HG03135 (cell line): ENCODE results near the gene SOWAHC.
"Not testable (repeated sequence)": the region's sequence is repeated elsewhere in the genome, so short reads cannot be mapped to it uniquely, and the experiment has no call there.

Experiments used
- ATAC-seq: cut with Tn5 transposase; IDR thresholded peaks from one replicate; pipeline ENCODE4 v1.9.1; 2021; ENCODE audit warnings: mild to moderate bottlenecking, moderate library complexity; ENCODE audit not compliant: unreplicated experiment

SOWAHC gene

GRCh38 chr2:109613922-109614714, at the start of gene SOWAHC, which contains the start of gene SEPTIN10:
Gene SOWAHC (plus strand): TSS chr2:109614364. CDS start chr2:109614490, 126 bp downstream.
Gene SEPTIN10 (minus strand): TSS chr2:109613966. CDS start chr2:109613827, 139 bp downstream.
- ATAC-seq, result peak; percentile 86

DNA sequence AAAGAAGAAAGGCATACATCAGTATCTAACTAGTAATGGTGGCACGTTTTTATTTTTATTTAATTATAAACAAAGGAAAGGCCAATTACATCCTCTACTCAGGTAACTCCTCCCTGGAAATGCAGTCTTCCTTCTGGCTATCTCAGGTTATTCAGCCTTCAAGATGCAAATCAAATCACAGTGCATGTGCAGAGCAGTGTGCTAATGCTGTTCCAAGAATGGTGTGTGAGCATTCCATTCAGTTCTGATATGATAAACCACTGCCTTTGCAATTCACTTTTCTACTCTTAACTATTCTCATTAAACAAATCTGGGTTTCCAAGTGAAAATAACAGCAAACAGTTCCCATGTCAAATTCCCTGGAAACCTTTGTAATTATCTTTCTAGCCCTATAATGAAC, 38.8 kb upstream of the SOWAHC start:
- ATAC-seq, result no peak

DNA sequence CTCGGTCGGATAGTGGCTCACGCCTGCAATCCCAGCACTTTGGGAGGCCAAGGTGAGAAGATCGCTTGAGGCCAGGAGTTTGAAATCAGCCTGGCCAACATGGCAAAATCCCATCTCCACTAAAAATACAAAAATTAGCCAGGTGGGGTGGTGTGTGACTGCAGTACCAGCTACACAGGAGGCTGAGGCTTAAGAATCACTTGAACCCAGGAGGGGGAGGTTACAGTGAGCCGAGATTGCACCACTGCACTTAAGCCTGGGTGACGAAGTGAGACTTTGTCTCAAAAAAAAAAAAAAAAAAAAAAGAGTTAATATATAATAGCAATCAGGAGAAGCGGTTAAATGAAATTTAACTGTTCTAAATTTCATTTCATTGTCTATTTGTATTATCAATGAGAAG, 36.5 kb upstream of the SOWAHC start:
- not testable (repeated sequence) for ATAC-seq

DNA sequence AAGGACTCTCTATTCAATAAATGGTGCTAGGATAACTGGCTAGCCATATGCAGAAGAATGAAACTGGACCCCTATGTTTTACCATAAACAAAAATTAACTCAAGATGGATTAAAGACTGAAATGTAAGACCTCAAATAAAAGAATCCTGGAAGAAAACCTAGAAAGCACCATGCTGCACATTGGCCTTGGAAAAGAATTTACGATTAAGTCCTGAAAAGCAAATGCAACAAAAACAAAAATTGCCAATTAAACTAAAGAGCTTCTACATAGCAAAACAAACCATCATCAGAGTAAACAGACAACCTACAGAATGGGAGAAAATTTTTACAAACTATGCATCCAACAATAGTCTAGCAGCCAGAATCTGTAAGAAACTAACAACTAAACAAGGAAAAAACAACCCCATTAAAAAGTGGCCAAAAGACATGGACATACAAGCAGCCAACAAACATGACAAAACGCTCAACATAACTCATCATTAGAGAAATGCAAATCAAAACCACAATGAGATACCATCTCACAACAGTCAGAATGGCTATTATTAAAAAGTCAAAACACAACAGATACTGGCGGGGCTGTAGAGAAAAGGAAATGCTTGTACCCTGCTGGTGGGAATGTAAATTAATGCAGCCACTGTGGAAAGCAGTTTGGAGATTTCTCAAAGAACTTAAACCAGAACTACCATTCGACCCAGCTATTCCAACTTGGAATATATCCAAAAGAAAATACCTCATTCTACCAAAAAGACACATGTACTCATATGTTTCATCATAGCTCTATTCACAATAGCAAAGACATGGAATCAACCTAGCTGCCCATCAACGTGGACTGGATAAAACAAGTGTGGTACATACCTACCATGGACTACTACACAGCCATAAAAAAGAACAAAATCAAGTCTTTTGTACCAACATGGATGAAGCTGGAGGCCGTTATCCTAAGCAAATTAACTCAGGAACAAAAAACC, 31.0 kb upstream of the SOWAHC start:
- no peak for ATAC-seq

DNA sequence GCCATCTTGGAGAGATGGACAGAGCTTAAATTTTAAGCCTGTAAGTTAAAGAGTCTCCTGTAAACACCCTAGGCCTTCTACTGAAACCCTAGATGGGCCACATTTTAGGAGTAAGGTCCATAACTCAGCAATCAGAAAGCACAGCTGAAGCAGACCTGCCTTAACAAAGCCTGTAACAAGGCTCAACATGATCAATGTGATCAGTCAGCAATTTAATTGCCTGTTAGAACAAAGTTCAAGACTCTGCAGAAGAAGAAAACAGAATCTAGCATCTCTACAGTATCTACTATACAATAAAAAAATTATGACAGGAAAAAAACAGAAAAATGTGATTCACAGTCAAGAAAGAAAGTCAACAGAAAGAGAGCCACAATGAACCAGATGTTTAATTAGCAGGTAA, 27.5 kb upstream of the SOWAHC start:
- ATAC-seq, result no peak

DNA sequence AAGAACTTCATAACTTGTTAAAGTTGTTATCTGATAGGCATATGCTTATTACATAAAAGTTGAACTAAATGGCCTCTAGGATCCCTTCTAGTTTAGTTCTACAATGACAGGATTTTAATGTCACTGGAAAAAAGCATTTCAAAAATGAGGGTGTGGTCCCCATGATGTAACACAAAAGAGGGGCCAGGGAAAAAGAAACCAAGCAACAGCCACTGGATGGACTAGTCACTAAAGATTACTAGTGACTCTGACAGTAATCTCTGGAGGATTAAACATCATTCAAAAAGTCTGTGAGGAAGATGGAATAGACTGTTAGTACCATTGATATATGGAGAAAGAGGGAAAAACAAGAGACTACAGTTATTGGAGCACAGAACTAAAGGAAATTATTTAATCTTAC, 23.0 kb upstream of the SOWAHC start:
- no peak for ATAC-seq

DNA sequence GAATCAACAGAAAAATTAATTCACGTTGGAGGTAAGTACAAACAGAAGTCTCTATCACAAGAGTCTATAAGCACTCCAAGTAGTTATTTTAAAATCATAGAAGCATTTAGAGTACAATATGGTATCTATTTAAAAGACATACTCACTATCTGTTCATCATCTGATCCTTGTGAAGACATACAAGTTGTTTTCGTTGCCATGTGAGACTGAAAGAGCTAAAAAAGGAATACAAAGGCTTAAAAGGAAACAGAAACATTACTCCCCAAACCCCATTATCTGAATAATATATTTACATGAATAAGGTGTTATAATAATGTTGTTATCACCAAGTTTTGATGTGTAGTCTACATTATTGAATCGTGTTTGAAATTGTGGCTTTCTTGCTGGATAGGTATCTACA, 21.3 kb upstream of the SOWAHC start:
- ATAC-seq, result no peak

GRCh38 chr2:109594246-109594885, 19.8 kb upstream of the SOWAHC start:
- ATAC-seq, result no peak

DNA sequence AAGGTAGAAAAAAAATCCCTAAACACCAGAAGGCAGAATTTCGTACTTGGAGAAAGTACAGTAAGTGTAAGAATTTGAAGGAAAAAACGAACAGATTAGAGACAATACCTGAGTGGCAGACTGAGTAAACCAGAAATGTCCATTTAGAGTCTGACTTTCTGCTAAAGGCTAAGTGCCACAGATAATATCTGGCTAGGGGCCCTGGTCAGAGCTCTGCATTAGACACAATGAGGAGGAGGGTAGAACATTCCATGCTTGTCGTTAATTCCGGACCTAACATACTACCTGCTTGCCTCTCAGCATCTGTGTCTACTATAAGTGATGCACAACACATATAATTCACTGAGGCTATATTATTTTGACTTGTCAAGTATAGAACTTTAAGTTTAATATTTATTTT, 18.5 kb upstream of the SOWAHC start:
- no peak for ATAC-seq

- no peak for ATAC-seq
Measured at GRCh38 chr2:109597283-109597682, 16.9 kb upstream of the SOWAHC start.

GRCh38 chr2:109601783-109602182, 12.4 kb upstream of the SOWAHC start:
- no peak for ATAC-seq

DNA sequence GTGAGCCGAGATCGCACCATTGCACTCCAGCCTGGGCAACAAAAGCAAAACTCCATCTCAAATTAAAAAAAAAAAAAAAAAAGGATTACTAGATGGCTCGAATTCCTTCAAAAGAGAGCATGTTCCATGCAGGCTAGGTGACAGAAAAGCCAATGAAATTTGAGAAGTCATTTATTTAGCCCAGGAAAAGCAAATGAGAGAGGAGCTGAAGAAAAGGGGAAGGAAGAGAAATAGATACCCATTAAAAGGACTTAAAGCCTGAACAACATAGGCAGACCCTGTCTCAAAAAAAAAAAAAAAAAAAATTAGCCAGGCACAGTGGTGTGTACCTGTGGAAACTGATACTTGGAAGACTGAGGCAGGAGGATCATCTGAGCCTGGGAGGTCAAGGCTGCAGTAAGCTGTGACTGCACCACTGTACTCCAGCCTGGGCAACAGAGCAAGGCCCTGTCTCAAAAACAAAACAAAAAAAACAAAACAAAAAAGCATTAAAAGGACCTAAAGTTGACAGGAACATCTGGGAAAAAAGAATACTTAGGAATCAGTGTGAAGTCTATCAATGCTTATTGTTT, 11.5 kb upstream of the SOWAHC start:
- ATAC-seq, result no peak

GRCh38 chr2:109604597-109604996, 9.6 kb upstream of the SOWAHC start:
- no peak for ATAC-seq

- no peak for ATAC-seq
Measured at GRCh38 chr2:109607766-109608165, 6.4 kb upstream of the SOWAHC start.

GRCh38 chr2:109609352-109610024, 4.7 kb upstream of the SOWAHC start:
- no peak for ATAC-seq

- ATAC-seq, result no peak
Measured at GRCh38 chr2:109611467-109612095, 2.6 kb upstream of the SOWAHC start.

- peak; percentile 27 for ATAC-seq
Measured at GRCh38 chr2:109613081-109613921, 863 bp upstream of the SOWAHC start.

DNA sequence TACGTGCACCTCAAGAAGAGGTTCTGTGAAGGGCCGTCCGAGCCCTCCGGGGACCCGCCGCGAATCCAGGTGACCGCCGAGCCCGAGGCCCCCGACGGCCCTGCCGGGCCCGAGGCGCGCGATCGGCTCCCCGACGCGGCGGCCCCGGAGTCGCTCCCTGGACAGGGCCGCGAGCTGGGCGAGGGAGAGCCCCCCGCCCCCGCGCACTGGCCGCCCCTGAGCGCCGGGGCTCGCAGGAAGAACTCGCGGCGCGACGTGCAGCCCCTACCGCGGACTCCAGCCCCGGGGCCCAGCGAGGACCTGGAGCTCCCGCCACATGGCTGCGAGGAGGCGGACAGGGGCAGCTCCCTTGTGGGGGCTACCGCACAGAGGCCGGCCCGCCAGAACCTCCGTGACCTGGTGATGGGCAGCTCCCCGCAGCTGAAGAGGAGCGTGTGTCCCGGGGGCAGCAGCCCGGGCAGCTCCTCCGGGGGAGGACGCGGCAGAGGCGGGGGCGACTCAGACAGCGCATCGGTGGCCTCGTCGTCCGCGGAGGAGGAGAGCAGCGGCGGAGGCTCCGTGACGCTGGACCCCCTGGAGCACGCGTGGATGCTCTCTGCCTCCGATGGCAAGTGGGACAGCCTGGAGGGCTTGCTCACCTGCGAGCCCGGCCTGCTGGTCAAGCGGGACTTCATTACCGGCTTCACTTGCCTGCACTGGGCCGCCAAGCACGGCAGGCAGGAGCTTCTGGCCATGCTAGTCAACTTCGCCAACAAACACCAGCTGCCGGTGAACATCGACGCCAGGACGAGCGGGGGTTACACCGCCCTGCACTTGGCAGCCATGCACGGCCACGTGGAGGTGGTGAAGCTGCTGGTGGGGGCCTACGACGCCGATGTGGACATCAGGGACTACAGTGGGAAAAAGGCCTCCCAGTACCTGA, 812 bp downstream of the SOWAHC start:
- no peak for ATAC-seq
